Spinal cord (tissue), 10 donors: Measurements from ENCODE around the gene DDO. TPM values are rescaled to one million over a fixed set of nuclear protein-coding genes. Genes with fewer than 3 reads are reported as not detected.

ENCODE experiments used
- DNase-seq, 6 donors: peaks; one replicate each; pipeline versions ENCODE4 v3.0.0 to v3.0.0-alpha.2; 2013 to 2015; ENCODE audit warnings: low spot score in 6 of 6, low read depth in 4 of 6
- H3K27ac ChIP-seq: one replicate; pipeline ENCODE4 v1.5.1; 2013; ENCODE audit warnings: low read depth, low read length, control low read depth
- H3K27me3 ChIP-seq: one replicate; pipeline ENCODE4 v1.6.1; 2013; ENCODE audit warnings: low read length; ENCODE audit not compliant: control insufficient read depth, insufficient read depth
- H3K36me3 ChIP-seq: one replicate; pipeline ENCODE4 v1.6.1; 2013; ENCODE audit warnings: low read length; ENCODE audit not compliant: control insufficient read depth, insufficient read depth
- H3K4me1 ChIP-seq: one replicate; pipeline ENCODE4 v1.6.1; 2013; ENCODE audit warnings: low read length; ENCODE audit not compliant: control insufficient read depth, insufficient read depth
- H3K4me3 ChIP-seq: one replicate; pipeline ENCODE4 v1.5.1; 2013; ENCODE audit warnings: low read depth, low read length, control low read depth
- H3K9me3 ChIP-seq: one replicate; pipeline ENCODE4 v1.6.1; 2013; ENCODE audit warnings: low read length; ENCODE audit not compliant: control insufficient read depth, insufficient read depth
- WGBS: methylation state at CpG from one replicate; pipeline ENCODE4 v1.1.5; 2013; ENCODE audit warnings: missing lambda C conversion rate; ENCODE audit not compliant: insufficient coverage; 5-methylcytosine and 5-hydroxymethylcytosine counted together
- polyA plus RNA-seq, 2 donors: library from polyadenylated mRNA; unstranded; fragments of 120-200 nt; gene quantifications; one replicate each; pipeline ENCODE4 v1.2.1, GENCODE V29; 2013; ENCODE audit not compliant: insufficient read length in 2 of 2
- total RNA-seq, 2 donors: library from RNA; depleted of rRNA in 1 of 2; stranded (reverse); fragments of 120-200 nt in 1 of 2; fragments of >200 nt in 1 of 2; gene quantifications; one replicate each; pipeline versions ENCODE4 v1.2.3 to v1.2.4, GENCODE V29; 2013 to 2014
- donor health status: healthy.

The DDO gene
- total and polyA plus RNA-seq, 4 donors, result 0.44 to 0.98 (median 0.85) TPM

- Histone ChIP-seq H3K36me3 (no peaks in the 10 kb centered on the region), H3K4me3 (no peak overlapping the region), H3K27ac (no peak overlapping the region), H3K4me1 (no peaks in the 10 kb centered on the region), H3K9me3 (no peaks in the 10 kb centered on the region), H3K27me3 (no peaks in the 10 kb centered on the region)
- DNase-seq, result no peak
These were observed 7.1 kb upstream of the DDO start for GRCh38 chr6:110422444-110422822.

- 72% methylated on average over 3 of the region's 4 CpGs for WGBS
- H3K4me3 ChIP-seq, result no peak overlapping the region
These were observed 6.5 kb upstream of the DDO start for GRCh38 chr6:110421749-110422443.

GRCh38 chr6:110419028-110419739, 3.8 kb upstream of the DDO start:
- Histone ChIP-seq H3K27ac (no peak overlapping the region), H3K9me3 (no peaks in the 10 kb centered on the region), H3K27me3 (no peaks in the 10 kb centered on the region), H3K4me1 (peaks cover 15% of the 10 kb centered on the region), H3K4me3 (no peak overlapping the region), H3K36me3 (no peaks in the 10 kb centered on the region)
- 78% methylated on average over 5 of the region's 6 CpGs for WGBS
- no peak for DNase-seq

More at GRCh38 chr6:110421749-110422443, 6.5 kb upstream of the DDO start:
- Histone ChIP-seq H3K27ac (no peak overlapping the region), H3K9me3 (no peaks in the 10 kb centered on the region), H3K36me3 (no peaks in the 10 kb centered on the region), H3K4me1 (no peaks in the 10 kb centered on the region), H3K27me3 (no peaks in the 10 kb centered on the region)
- no peak for DNase-seq

- Histone ChIP-seq H3K9me3 (no peaks in the 10 kb centered on the region), H3K4me3 (no peak overlapping the region), H3K36me3 (no peaks in the 10 kb centered on the region), H3K4me1 (peaks cover 21% of the 10 kb centered on the region), H3K27ac (no peak overlapping the region), H3K27me3 (no peaks in the 10 kb centered on the region)
- no peak for DNase-seq
- WGBS, result 100% methylated on average over 2 of the region's 3 CpGs
These were observed 3.2 kb upstream of the DDO start for GRCh38 chr6:110418594-110418993.

GRCh38 chr6:110414669-110415068, 706 bp downstream of the DDO start:
- WGBS, result 47% methylated on average over 2 of the region's 4 CpGs
- Histone ChIP-seq H3K4me3 (no peak overlapping the region), H3K4me1 (peaks cover 21% of the 10 kb centered on the region), H3K9me3 (no peaks in the 10 kb centered on the region), H3K27me3 (no peaks in the 10 kb centered on the region), H3K36me3 (no peaks in the 10 kb centered on the region), H3K27ac (peak overlapping the region; percentile 86)
- DNase-seq, result peak in 1 of 6 donors; percentile 23

- H3K27ac ChIP-seq, result no peak overlapping the region
- H3K36me3 ChIP-seq, result no peaks in the 10 kb centered on the region
- 87% methylated on average over 8 of the region's 8 CpGs for WGBS
- no peaks in the 10 kb centered on the region for H3K9me3 ChIP-seq
- no peak for DNase-seq
- H3K4me3 ChIP-seq, result no peak overlapping the region
- no peaks in the 10 kb centered on the region for H3K27me3 ChIP-seq
- peaks cover 28% of the 10 kb centered on the region for H3K4me1 ChIP-seq
These were observed 3.0 kb downstream of the DDO start for GRCh38 chr6:110412360-110412759.

- Histone ChIP-seq H3K27ac (no peak overlapping the region), H3K36me3 (no peaks in the 10 kb centered on the region), H3K9me3 (no peaks in the 10 kb centered on the region), H3K4me3 (no peak overlapping the region), H3K4me1 (peaks cover 26% of the 10 kb centered on the region), H3K27me3 (no peaks in the 10 kb centered on the region)
- WGBS, result 100% methylated on average over 1 of the region's 4 CpGs
- DNase-seq, result no peak
These were observed 4.9 kb downstream of the DDO start for GRCh38 chr6:110410511-110410910.

GRCh38 chr6:110409794-110410193, 5.6 kb downstream of the DDO start:
- peaks cover 19% of the 10 kb centered on the region for H3K4me1 ChIP-seq
- H3K4me3 ChIP-seq, result no peak overlapping the region
- no peaks in the 10 kb centered on the region for H3K9me3 ChIP-seq
- no peaks in the 10 kb centered on the region for H3K36me3 ChIP-seq
- no peak for DNase-seq
- H3K27ac ChIP-seq, result no peak overlapping the region
- H3K27me3 ChIP-seq, result no peaks in the 10 kb centered on the region

- Histone ChIP-seq H3K27ac (no peak overlapping the region), H3K27me3 (no peaks in the 10 kb centered on the region), H3K36me3 (no peaks in the 10 kb centered on the region), H3K4me1 (peaks cover 10% of the 10 kb centered on the region), H3K4me3 (no peak overlapping the region), H3K9me3 (no peaks in the 10 kb centered on the region)
- WGBS, result 51% methylated on average over 6 of the region's 6 CpGs
- peak in 1 of 6 donors; percentile 21 for DNase-seq
These were observed 6.5 kb downstream of the DDO start for GRCh38 chr6:110408901-110409300.

GRCh38 chr6:110404607-110405006, 10.8 kb downstream of the DDO start:
- no peaks in the 10 kb centered on the region for H3K27me3 ChIP-seq
- H3K4me3 ChIP-seq, result no peak overlapping the region
- H3K4me1 ChIP-seq, result peaks cover 16% of the 10 kb centered on the region
- H3K27ac ChIP-seq, result no peak overlapping the region
- no peak for DNase-seq
- no peaks in the 10 kb centered on the region for H3K9me3 ChIP-seq
- WGBS, result 80% methylated on average over 1 of the region's 8 CpGs
- no peaks in the 10 kb centered on the region for H3K36me3 ChIP-seq
